ENCODE results near the gene SMARCC2. TPM values are rescaled to one million over a fixed set of nuclear protein-coding genes. Genes with fewer than 3 reads are reported as not detected.

The SMARCC2 gene
- total and polyA plus RNA-seq, 9 donors, result 57.9 to 172 (median 117) TPM

DNA sequence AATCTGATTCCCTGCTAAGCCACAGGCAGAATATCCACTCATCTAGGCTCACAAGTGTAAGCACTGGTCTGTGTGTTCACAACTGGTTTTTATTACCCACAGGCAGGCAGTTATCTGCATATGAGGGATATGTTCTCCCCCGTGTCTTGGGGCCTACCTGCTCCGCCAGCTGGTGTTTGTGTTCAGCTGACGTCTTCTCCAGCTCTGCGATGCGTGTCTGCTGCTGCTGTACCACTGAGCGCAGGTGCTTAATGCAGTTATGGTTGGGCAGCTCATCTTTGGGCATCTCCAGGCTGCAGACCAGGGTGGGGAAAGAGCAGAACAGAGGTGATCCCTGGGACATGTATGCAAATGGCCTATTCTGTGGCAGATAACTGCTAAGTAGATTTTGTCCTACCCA, 18.7 kb upstream of the SMARCC2 start:
- no peak for TF ChIP-seq EP300 (IDR thresholded peaks at IDR 0.05)
- TF ChIP-seq POLR2A (IDR thresholded peaks at IDR 0.05), result no peak
- no peak for TF ChIP-seq CTCF (IDR thresholded peaks at IDR 0.05)
- Histone ChIP-seq H3K27me3 (no peaks in the 10 kb centered on the region), H3K36me3 (peaks cover 2% of the 10 kb centered on the region), H3K9me3 (no peaks in the 10 kb centered on the region), H3K4me1 (ENCODE audit: insufficient read depth) (no peaks in the 10 kb centered on the region), H3K4me3 (no peak overlapping the region), H3K27ac (no peak overlapping the region)
- intact Hi-C loops (cut with DNase I), result no loop called here
- no peak for DNase-seq
- 59 to 67% (median 64%) methylated on average over 6 of the region's 6 CpGs for WGBS, 3 donors

- Histone ChIP-seq H3K36me3 (peaks cover 2% of the 10 kb centered on the region), H3K9me3 (no peaks in the 10 kb centered on the region), H3K4me3 (no peak overlapping the region), H3K4me1 (ENCODE audit: insufficient read depth) (no peaks in the 10 kb centered on the region), H3K27ac (no peak overlapping the region), H3K27me3 (no peaks in the 10 kb centered on the region)
- intact Hi-C loops (cut with DNase I), result no loop called here
- peak; percentile 31 to 54 (median 43) for DNase-seq
- no peak for TF ChIP-seq EP300 (IDR thresholded peaks at IDR 0.05)
- peak in 2 of 3 donors; percentile 16 to 21 for TF ChIP-seq CTCF (IDR thresholded peaks at IDR 0.05)
- TF ChIP-seq POLR2A (IDR thresholded peaks at IDR 0.05), result no peak
- 54 to 57% (median 55%) methylated on average over 14 of the region's 14 CpGs for whole genome bisulfite sequencing, 3 donors
Observed at GRCh38 chr12:56206452-56207166, 17.3 kb upstream of the SMARCC2 start.

- no peak overlapping the region for H3K27ac ChIP-seq
- TF ChIP-seq CTCF (IDR thresholded peaks at IDR 0.05), result no peak
- TF ChIP-seq POLR2A (IDR thresholded peaks at IDR 0.05), result no peak
- TF ChIP-seq EP300 (IDR thresholded peaks at IDR 0.05), result no peak
Observed at GRCh38 chr12:56205445-56205844, 16.2 kb upstream of the SMARCC2 start.

DNA sequence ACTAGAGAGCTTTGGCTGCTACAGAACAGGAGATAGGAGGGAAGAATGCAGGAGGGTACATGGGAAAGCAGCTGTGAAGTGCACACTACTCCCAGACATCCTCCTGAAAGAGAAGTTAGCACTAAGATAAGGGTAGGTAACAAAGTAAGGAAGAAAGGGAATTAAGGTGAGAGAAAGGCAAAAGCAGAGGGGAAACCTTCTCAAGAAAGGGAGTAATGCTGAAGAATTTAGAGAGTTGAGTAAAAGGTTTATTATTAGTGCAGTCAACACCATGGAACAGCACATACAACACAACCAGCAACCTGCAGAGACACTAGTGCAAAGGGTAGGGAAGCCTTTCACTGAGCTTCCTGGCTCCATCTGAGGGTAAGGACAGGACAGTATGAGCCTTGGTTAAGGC, 15.0 kb upstream of the SMARCC2 start:
- no peak for TF ChIP-seq POLR2A (IDR thresholded peaks at IDR 0.05)
- no peaks in the 10 kb centered on the region for H3K4me1 ChIP-seq (ENCODE audit: insufficient read depth)
- intact Hi-C loops (cut with DNase I), result no loop called here
- H3K4me3 ChIP-seq, result no peak overlapping the region
- H3K27me3 ChIP-seq, result no peaks in the 10 kb centered on the region
- no peaks in the 10 kb centered on the region for H3K36me3 ChIP-seq
- no peaks in the 10 kb centered on the region for H3K9me3 ChIP-seq
- H3K27ac ChIP-seq, result no peak overlapping the region
- DNase-seq, result no peak

More at GRCh38 chr12:56205445-56205844, 16.2 kb upstream of the SMARCC2 start:
- DNase-seq, result no peak
- Histone ChIP-seq H3K27me3 (no peaks in the 10 kb centered on the region), H3K4me3 (no peak overlapping the region), H3K4me1 (ENCODE audit: insufficient read depth) (no peaks in the 10 kb centered on the region), H3K9me3 (no peaks in the 10 kb centered on the region), H3K36me3 (peaks cover 2% of the 10 kb centered on the region)
- intact Hi-C loops (cut with DNase I), result no loop called here

DNA sequence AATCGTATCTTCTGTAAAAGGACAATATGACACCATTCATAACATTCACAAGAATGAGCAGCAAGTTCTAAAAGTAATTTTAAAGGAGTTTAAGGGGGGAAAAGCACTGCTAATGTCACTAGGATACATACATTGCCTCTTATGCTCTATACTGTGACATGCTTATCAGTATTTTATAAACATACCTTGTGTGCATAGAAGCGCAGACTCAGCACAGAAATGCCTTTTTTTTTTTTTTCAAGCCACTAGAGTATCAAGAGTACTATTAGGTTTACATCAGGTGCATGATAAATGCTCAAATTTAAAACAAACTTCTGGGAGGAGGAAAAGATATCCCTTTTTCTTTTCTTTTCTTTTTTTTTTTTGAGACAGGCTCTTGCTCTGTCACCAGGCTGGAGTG, 13.6 kb upstream of the SMARCC2 start:
- Histone ChIP-seq H3K4me1 (ENCODE audit: insufficient read depth) (no peaks in the 10 kb centered on the region), H3K27me3 (no peaks in the 10 kb centered on the region), H3K9me3 (no peaks in the 10 kb centered on the region), H3K4me3 (no peak overlapping the region), H3K27ac (no peak overlapping the region), H3K36me3 (no peaks in the 10 kb centered on the region)
- no peak for DNase-seq
- intact Hi-C loops (cut with DNase I), result no loop called here
- TF ChIP-seq CTCF (IDR thresholded peaks at IDR 0.05), result no peak
- no peak for TF ChIP-seq POLR2A (IDR thresholded peaks at IDR 0.05)
- TF ChIP-seq EP300 (IDR thresholded peaks at IDR 0.05), result no peak
- WGBS, 3 donors, result 41 to 47% (median 42%) methylated on average over 2 of the region's 2 CpGs

Data from ovary (tissue), 9 donors.